Glomerular visceral epithelial cell (primary cell): Measurements from ENCODE around the gene ST3GAL2.

Experiments
- DNase-seq: peaks from one replicate; pipeline ENCODE4 v3.0.0-alpha.2; 2016; ENCODE audit errors: extremely low spot score

The ST3GAL2 gene

GRCh38 chr16:70438969-70439862 is at the start of gene ST3GAL2:
Gene ST3GAL2 (minus strand): TSS chr16:70439100. CDS start chr16:70398530, 40,570 bp downstream.
- peak; percentile 93 for DNase-seq

DNA sequence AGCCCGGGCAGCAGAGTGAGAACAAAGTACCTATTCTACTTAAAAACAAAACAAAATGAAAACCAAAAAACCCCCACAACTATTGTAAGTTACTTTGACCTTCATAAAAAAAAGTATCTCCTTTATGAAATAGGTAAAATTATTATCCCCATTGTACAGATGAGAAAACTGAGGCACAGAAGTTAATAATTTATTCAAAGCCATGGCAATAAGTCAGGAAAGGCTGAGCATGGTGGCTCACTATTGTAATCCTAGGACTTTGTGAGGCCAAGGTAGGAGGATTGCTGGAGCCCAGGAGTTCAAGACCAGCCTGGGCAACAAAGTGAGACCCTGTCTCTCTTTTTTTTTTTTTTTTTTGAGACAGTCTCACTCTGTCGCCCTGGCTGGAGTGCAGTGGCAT is 46.0 kb upstream of the ST3GAL2 start:
- DNase-seq, result no peak

DNA sequence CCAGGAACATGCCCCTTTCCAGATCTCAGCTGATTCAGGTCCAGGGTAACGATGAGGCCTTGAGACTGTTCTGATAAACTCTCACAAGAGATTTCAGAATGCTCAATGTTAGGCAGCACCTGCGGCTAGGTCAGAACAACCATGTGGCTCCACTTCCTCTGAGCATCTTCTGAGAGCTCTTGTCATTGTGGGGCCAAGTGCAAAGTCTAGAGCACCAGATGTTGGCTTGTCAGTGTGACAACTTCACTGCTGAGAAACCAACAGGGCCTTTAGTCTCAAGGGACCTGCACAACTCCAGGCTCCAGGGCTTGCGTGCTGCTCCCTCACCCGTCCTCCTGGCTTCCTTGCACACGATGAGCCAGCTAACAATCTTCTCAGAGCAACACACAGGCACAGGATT is 44.5 kb upstream of the ST3GAL2 start:
- DNase-seq, result no peak

- no peak for DNase-seq
Measured at GRCh38 chr16:70482624-70483023, 43.7 kb upstream of the ST3GAL2 start.

DNA sequence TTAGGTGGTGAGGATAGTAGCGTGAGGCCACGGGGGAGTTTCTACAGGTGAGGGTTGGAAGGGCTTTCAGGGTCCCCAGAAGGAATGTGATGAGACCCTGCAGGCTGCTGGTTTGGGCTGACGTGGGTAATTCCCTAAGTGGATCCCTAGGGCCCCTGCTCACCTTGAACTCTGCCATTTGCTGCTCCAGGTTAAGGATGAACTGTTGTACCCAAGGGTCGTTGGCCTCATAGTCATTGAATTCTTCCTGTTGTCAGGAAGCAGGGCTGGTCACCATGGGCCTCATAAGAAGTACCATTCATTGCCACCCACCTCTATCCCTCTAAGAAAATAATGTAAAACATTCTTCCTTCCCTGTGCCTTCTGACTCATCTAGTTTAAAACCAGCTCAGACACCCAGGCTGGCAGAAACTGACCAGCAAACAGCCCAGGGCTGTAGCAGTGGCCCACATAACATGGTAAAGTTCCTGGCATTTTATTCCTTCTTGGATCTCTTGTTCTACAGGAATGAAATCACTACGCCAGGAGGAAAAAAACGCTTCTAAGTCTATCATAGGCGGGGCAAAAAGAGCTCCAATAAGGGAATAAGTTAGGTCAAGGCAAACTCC is 43.1 kb upstream of the ST3GAL2 start:
- no peak for DNase-seq

DNA sequence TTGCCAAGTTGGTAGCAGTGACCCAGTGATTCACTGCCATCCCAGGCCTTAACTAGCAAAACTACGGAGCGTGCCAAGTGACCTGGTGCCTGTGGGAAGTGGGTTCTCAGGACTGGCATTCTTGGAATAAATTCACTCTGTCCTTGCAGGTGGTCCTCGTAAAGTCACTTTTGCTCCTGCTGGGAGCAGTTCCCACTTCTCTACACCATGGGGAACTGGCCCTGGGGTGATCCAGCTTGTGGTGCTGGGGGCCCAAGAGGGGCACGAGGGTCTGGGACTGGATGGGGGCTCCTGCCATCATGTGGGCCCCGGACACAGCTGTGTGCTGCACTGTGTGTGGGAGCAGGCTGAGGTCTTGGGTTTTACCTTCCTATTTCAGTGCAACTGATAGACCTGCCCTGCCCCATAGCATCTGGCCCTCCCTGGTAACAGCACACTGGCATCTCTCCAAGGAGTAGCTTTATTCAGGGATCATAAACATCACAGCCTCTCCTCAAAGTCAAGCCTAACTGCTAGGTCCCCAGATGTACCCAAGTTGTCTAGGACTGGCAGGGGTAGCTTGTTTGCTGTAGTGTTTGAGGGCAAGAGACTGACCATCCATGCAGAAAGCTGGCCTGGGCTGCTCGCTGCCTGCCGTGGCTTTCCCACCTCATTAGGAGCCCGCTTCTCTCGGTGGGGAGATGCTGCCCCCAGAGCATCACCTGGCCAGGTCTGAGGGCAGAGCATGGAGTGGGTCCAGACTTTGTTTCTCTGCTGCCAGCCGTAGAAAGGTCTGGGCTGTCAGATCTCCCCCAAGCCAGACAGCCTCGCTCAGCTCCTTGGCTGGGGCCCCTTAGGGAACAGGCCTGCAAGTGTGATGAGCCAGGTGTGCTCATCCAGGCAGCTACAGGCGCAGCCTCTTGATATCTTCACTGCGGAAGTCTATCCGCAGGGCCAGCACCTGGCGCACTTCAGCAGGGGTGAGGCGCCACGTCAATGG is 41.5 kb upstream of the ST3GAL2 start:
- no peak for DNase-seq

DNA sequence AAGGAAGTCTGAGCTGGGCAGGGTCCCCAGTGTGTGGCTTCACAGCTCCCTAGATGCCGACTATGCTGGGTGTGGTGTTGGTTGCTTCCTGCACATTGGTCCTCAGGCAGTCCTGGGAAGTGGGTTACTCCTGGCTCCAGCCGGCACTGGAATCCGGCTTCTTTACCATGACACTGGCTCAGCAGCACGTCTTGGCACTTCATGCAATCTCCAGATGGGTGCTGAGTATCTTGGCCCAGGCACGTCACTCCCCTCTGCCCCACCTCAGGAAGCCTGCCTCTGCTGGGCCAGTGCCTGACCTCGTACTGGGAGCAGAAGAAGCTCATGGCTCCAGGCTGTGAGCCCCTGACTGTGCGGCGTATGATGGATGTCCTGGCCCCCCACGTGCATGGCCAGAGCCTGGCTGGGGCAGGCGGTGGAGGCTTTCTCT is 40.0 kb upstream of the ST3GAL2 start:
- no peak for DNase-seq

DNA sequence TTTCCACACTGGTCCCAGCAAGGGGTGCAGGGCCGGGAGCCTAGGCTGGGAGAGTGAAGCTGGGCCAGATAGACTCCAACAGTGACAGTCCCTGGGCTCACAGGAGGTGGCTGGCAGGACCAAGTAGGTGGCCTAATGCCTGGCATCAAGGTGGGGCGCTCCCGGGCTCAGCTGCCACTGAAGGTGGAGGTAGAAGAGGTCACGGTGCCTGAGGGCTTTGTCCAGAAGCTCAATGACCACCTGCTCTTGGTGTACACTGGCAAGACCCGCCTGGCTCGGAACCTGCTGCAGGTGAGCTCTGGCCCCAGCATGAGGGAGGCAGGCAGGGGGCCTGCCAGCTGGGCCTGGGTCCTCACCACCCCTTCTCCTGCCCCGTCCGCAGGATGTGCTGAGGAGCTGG is 39.3 kb upstream of the ST3GAL2 start:
- DNase-seq, result no peak

DNA sequence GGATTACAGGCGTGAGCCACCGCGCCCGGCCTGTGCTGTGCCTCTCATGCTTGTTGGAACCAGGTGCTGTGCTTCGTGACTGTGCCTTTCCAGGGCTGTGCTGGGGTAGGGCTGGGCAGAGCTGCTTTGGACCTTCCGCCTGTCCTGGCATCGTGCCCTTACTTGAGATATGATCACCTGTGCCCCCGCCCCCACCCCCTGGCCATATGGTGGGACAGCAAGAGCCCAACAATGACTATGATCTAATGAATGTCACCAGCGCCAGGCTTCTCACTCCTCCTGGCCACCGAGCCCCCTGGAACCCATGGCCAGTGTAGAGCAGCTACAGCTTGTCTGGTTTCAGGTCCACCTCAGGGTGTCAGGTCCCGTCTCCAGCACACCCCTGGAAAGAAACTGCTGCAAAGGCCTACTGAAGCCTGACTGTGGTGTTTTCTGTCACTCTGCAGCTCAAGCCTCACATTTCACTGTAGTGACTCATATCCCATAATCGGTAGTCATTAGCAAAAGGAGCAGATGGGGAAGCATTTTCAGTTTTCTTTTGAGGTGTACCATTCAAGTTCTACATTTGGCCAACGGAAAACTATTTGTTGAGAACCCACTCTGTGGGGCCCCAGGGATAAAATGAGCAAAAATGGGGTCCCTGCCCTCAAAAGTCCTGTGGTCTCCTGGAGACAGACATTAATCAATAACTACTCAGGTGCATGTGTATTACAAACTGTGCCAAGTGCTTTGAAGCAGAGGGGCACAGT is 37.5 kb upstream of the ST3GAL2 start:
- DNase-seq, result peak; percentile 81

- DNase-seq, result no peak
Measured at GRCh38 chr16:70475054-70475871, 36.4 kb upstream of the ST3GAL2 start.

DNA sequence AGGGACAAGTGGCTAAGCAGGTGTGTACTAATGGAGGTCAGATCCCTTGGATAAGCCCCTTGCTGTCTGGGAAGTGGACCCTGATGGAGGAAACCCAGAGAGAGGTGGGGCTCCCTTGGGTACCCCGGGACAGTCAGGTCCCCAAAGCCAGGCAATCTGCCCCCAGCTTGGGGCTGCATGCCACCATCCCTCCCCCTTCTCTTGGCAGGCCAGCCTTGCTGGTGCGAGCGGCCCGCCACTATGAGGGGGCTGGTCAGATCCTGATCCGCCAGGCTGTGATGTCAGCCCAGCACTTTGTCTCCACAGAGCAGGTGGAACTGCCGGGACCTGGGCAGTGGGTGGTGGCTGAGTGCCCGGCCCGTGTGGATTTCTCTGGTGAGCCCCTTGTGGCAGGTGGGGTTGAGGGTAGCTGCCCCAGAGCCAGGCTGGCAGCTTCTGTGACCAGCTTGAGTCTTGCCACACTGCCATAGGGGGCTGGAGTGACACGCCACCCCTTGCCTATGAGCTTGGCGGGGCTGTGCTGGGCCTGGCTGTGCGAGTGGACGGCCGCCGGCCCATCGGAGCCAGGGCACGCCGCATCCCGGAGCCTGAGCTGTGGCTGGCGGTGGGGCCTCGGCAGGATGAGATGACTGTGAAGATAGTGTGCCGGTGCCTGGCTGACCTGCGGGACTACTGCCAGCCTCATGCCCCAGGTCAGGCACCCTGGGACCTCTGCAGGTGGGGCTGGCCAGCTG is 35.6 kb upstream of the ST3GAL2 start:
- no peak for DNase-seq

DNA sequence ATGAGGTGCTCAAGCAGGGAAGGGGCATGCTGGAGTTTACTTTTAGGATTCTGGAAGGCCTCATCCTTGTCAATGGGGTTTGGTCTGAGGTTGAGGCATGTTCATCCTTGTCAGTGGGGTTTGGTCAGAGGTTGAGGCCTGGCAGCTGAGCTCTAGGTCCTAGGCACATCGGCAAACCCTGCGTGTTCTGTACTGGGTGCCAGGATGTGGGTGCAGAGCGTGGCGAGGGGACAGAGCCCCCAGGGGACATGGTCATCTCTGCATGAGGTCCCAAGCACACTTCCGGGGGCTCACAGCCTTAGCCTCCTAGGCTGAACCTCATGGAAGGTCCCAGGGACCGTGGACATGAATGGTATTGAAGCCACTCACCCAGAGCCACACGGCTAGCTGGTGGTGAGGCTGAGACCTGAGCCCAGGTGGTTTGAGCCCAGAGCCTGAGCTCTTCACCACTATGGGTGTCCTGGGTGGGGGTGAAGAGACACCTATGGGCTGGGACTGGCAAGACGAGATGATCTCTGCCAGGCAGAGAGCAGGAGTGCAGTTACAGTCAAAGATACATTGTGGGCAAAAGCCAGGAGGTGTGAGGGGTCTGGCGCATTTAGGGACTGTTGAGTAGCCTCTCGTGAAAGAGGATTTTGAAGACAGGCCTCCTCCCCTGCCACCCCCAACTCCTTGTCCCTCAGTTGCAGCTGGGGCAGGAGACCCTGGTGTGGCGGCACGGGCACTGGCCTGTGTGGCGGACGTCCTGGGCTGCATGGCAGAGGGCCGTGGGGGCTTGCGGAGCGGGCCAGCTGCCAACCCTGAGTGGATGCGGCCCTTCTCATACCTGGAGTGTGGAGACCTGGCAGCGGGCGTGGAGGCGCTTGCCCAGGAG is 34.8 kb upstream of the ST3GAL2 start:
- no peak for DNase-seq

DNA sequence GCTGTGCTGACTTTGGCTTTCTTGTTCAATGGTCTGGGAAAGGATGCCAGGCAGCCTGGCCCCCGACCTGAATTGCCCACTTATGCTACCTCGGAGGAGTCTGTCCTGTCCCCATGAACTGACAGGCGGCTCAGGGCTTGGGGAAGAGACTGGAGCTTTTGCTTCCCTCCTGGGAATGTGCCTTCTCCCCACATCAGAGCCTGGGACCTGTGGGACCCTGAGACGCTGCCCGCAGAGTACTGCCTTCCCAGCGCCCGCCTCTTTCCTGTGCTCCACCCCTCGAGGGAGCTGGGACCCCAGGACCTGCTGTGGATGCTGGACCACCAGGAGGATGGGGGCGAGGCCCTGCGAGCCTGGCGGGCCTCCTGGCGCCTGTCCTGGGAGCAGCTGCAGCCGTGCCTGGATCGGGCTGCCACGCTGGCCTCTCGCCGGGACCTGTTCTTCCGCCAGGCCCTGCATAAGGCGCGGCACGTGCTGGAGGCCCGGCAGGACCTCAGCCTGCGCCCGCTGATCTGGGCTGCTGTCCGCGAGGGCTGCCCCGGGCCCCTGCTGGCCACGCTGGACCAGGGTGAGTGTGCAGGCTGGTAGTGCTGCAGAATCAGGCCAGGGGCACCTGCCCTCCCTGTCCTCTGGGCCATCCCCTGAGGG is 34.0 kb upstream of the ST3GAL2 start:
- DNase-seq, result no peak

DNA sequence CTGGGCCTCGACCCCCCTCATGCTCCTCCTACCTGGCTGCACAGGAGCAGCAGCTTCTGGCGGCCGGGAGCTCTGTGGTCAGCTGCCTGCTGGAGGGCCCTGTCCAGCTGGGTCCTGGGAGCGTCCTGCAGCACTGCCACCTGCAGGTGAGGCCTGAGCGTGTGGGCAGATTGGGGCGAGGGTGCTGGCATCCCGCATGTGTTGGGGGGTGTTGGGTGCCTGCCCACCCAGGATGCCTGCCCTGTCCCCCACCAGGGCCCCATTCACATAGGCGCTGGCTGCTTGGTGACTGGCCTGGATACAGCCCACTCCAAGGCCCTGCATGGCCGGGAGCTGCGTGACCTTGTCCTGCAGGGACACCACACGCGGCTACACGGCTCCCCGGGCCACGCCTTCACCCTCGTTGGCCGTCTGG is 32.0 kb upstream of the ST3GAL2 start:
- DNase-seq, result peak; percentile 38

- no peak for DNase-seq
Measured at GRCh38 chr16:70470141-70470926, 31.4 kb upstream of the ST3GAL2 start.

DNA sequence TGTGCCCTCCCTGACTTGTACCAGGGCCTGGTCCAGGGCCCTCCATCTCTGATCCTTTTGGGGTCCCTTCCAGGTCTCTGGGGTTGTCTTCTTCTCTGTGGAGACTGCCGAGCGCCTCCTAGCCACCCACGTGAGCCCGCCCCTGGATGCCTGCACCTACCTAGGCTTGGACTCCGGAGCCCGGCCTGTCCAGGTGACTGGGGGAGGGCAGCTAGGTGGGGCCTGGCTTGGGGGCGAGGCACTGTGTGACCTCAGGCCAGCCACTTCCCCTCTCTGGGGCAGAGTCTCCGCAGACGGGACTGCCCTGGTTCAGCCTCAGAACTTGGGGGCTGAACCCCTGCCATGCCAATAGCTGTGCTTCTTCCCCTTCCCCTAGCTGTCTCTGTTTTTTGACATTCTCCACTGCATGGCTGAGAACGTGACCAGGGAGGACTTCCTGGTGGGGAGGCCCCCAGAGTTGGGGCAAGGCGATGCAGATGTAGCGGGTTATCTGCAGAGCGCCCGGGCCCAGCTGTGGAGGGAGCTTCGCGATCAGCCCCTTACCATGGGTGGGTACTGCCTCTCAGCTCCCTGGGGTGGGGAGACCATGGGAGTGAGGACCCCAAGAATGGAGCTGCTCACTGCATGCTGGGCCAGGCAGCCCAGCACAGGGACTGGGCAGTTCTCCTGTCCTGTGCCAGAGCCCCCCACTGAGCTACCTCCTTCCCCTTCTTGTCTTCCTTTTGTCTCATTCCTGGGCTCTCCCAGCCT is 30.1 kb upstream of the ST3GAL2 start:
- no peak for DNase-seq

DNA sequence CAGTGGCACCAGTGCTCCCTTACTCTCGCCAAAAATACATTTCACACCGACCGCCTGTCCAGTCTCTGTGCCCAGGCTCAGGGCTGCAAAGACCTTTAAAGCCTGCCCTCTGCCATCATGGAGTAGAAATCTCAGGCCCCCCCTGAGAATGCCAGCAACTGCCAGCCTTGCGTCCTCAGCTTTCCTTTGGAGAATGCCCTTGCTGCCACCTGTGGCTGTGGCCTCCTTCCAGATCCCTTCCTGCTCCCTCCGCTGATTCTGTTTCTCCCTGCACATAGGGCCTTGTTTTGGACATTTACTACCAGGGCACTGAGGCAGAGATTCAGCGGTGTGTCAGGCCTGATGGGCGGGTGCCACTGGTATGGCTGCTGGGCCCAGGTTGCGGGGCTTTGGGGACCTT is 28.7 kb upstream of the ST3GAL2 start:
- no peak for DNase-seq
